ENCODE data around the gene C10orf90.

GRCh38 chr10:126716366-126716765 is 45.9 kb upstream of the C10orf90 start:
- TF ChIP-seq CTCF (IDR thresholded peaks at IDR 0.05) (no peak), EZH2 (IDR thresholded peaks at IDR 0.05) (no peak), EZH2phosphoT487 (IDR thresholded peaks at IDR 0.05) (no peak)

Measured in neural progenitor cell (in vitro differentiated cells).